Skin epidermis (tissue), 12 donors: ENCODE data around the gene CRLF2.
"Not testable (repeated sequence)": the region's sequence is repeated elsewhere in the genome, so short reads cannot be mapped to it uniquely, and the experiment has no call there.

ENCODE experiments used
- H3K27ac ChIP-seq, 21 experiments: fragments of 200-600 bp; sonication (generic) in 11 of 21; one replicate each; pipeline ENCODE4 v1.5.0; 2020; ENCODE audit warnings: mild to moderate bottlenecking in 3 of 21, inconsistent platforms in 2 of 21, moderate library complexity in 2 of 21
- H3K4me3 ChIP-seq, 7 experiments: fragments of 200-600 bp; sonication (generic) in 2 of 7; one replicate each; pipeline ENCODE4 v1.5.0; 2020; ENCODE audit warnings: inconsistent platforms in 2 of 7, mild to moderate bottlenecking in 2 of 7, moderate library complexity in 1 of 7

CRLF2 gene

GRCh38 chrX:1171915-1172314 is 40.5 kb downstream of the CRLF2 start:
- not testable (repeated sequence) for H3K4me3 ChIP-seq, H3K27ac ChIP-seq

DNA sequence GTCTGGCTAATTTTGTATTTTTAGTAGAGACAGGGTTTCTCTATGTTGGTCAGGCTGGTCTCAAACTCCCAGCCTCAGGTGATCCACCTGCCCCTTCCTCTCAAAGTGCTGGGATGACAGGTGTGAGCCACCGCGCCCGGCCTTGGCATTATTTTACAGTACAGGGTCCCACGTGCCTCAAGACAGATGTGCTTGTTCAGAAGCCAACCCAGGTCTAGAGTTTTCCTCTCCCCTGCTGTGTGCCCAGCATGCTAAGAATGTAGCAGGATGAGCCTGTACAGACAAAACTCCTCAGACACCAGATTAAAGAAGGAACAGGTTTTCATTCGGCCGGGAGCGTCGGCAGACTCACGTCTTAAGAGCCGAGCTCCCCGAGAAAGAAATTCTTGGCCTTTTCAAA is 42.2 kb downstream of the CRLF2 start:
- H3K4me3 ChIP-seq: no peak overlapping the region

DNA sequence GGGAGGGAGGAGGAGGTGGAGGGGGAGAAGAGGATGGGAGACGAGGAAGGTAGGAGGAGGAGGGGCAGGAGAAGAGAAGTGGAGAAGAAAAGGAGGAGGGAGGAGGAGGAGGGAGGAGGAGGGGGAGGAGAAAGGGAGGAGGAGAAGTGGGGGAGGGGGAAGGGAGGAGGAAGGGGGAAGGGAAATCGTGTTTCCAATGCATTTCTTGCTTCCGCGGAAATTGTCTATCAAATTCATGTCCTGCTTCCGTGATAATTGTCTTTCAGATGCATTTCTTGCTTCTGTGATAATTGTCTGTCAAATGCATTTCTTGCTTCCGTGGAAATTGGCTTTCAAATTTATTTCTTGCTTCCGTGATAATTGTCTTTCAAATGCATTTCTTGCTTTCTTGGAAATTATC is 43.3 kb downstream of the CRLF2 start:
- Histone ChIP-seq H3K27ac (no peak overlapping the region), H3K4me3 (no peak overlapping the region)

More for the DNA sequence above, 42.2 kb downstream of the CRLF2 start:
- H3K27ac ChIP-seq: no peak overlapping the region

GRCh38 chrX:1167918-1168481 is 44.4 kb downstream of the CRLF2 start:
- Histone ChIP-seq H3K4me3 (no peak overlapping the region), H3K27ac (no peak overlapping the region)

- no peak overlapping the region for H3K27ac ChIP-seq
- H3K4me3 ChIP-seq: no peak overlapping the region
Measured at GRCh38 chrX:1167466-1167865, 45.0 kb downstream of the CRLF2 start.

GRCh38 chrX:1165535-1166196 is 46.8 kb downstream of the CRLF2 start:
- Histone ChIP-seq H3K27ac (no peak overlapping the region), H3K4me3 (no peak overlapping the region)

DNA sequence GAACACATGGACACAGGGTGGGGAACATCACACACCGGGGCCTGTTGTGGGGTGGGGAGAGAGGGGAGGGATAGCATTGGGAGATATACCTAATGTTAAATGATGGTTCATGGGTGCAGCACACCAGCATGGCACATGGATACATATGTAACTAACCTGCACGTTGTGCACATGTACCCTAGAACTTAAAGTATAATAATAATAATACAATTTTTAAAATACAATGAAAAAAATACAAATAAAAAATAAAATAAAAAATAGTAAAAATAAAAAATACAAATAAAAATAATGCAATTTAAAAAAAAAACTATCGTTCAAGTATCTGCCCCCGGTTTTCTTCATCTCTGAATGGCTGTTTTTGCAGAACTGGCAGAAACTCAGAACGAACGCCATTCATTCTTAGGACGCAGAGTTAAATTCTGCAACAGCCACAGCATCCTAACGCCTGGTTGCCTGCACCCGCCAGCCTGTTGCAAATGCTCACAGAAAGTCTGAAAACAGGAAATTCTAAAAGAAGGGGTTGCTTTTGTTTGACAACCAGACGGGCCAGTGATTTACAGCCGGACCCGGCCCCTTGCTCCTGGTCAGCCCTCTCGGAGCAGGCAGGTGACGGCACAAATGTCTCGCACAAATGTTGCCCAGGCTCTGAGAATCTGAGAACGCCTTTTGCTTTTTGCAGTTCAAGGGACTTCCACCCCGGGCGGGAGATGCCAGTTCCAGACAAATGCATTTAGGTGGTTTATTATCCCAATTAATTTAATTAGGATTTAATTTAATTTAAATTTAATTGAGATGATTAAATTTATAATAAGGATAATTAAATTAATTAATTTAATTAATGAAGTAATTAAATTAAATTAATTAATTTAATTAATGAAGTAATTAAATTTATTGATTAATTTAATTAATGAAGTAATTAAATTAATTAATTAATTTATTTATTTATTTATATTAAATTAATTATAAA is 47.8 kb downstream of the CRLF2 start:
- Histone ChIP-seq H3K27ac (no peak overlapping the region), H3K4me3 (no peak overlapping the region)

GRCh38 chrX:1163231-1163630 is 49.2 kb downstream of the CRLF2 start:
- H3K4me3 ChIP-seq: no peak overlapping the region
- no peak overlapping the region for H3K27ac ChIP-seq

DNA sequence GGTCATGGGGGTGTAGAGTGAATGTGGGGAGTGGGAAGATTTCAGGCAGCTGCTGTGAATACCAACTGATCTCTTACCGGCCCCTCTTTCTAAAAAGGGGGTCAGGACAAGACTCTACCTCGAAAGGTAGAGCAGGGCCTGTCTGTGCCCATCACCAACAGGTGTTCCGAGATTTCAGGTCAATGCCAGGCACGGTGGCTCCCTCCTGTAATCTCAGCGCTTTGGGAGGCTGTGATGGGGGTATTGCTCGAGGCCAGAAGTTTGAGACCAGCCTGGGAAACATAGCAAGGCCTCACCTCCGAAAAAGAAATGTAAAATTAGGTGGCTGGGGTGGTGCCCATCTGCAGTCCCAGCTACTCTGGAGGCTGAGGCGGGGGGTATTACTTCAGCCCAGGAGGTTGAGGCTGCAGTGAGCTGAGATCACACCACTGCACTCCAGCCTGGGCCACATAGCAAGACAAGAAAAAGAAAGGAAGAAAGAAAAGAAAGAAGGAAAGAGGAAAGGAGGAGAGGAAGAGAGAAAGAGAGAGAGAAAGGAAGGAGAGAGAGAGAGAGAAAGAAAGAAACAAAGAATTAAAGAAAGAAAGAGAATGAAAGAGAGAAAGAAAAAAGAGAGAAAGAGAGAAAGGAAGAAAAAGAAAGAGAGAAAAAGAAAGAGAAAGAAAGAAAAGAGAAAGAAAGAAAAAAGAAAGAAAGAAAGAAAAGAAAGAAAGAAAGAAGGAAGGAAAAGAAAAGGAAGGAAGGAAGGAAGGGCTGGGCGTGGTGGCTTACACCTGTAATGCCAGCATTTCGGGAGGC is 50.1 kb downstream of the CRLF2 start:
- H3K27ac ChIP-seq: no peak overlapping the region
- no peak overlapping the region for H3K4me3 ChIP-seq

GRCh38 chrX:1159548-1159947 is 52.9 kb downstream of the CRLF2 start:
- Histone ChIP-seq H3K27ac (no peak overlapping the region), H3K4me3 (no peak overlapping the region)

DNA sequence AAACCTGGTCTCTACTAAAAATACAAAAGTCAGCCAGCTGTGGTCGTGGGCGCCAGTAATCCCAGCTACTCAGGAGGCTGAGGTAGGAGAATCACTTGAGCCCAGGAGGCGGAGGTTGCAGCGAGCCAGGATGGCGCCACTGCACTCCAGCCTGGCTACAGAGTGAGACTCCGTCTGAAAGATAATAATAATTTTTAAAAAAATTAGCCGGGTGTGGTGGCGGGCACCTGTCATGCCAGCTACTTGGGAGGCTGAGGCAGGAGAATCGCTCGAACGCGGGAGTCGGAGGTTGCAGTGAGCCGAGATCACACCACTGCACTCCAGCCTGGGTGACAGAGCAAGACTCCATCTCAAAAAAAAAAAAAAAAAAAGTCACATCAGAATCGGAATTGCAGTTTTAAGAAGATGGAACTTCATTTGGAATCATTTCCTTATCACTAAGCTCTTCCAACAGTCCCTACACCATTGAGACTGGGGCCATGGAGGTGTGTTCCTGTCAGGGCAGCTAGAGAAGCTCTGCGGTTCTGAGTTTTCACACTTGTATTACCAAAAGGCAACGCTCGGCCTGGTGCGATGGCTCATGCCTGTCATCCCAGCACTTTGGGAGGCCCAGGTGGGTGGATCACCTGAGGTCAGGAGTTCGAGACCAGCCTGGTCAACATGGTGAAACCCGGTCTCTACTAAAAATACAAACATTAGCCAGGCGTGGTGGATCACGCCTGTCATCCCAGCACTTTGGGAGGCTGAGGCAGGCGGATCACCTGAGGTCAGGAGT is 55.6 kb downstream of the CRLF2 start:
- H3K4me3 ChIP-seq, H3K27ac ChIP-seq: not testable (repeated sequence)

GRCh38 chrX:1153940-1154339 is 58.5 kb downstream of the CRLF2 start:
- Histone ChIP-seq H3K27ac (no peak overlapping the region), H3K4me3 (no peak overlapping the region)

GRCh38 chrX:1152090-1152489 is 60.4 kb downstream of the CRLF2 start:
- H3K27ac ChIP-seq: no peak overlapping the region
- no peak overlapping the region for H3K4me3 ChIP-seq

DNA sequence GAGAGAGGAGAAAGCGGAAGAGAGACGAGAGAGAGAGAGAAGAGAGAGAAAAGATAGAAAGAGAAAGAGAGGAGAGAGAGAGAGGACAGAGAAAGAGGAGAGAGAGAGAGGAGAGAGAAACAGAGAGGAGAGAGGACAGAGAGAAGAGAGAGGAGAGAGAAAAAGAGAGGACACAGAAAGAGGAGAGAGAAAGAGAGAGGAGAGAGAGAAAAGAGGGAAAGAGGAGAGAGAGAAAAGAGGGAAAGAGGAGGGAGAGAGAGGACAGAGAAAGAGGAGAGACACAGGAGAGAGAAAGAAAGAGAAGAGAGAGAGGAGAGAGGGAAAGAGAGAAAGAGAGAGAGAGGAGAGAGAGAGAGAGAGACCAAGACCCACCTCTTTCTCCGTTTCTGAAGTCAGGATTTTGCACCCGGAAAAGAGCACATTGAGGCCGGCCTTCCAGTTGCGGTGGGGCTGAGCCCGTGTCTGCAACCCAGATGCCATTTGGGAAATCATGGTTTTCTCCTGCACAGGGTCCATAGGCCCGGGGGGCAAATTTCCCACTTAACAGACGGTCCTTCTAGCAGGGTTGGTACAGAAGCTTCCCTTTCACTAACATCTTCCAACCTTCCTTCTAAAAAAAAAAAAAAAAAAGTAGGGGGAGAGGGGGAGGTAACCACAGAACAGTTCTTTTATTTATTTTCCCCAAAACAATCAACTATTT is 60.9 kb downstream of the CRLF2 start:
- Histone ChIP-seq H3K4me3 (no peak overlapping the region), H3K27ac (no peak overlapping the region)

DNA sequence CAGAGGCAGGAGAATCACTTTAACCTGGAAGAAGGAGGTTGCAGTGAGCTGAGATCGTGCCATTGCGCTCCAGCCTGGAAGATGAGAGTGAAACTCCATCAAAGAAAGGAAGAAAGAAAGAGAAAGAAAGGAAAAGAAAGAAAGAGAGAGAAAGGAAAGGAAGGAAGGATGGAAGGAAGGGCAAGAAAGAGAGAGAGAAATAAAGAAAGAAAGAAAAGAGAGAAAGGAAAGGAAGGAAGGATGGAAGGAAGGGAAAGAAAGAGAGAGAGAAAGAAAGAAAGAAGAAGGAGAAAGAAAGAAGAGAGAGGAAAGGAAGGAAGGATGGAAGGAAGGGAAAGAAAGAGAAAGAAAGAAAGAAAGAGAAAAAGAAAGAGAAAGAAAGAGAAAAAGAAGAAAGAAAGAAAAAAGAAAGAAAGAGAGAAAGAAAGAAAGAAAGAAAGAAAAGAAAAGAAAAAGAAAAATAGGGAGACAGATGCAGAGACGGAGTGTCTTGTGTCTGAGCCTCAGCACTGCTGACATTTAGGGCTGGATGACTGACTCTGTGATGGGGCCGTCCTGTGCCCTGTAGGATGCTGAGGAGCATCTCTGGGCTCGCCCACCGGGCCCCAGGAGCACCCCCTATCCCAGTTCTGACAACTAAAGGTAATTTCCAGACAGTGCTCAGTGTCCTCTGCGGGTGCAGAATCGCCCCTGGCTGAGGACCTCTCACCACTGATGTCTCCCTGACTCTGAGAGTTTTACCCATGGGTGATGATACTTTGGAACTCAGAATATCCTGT is 61.7 kb downstream of the CRLF2 start:
- Histone ChIP-seq H3K27ac (no peak overlapping the region), H3K4me3 (no peak overlapping the region)

DNA sequence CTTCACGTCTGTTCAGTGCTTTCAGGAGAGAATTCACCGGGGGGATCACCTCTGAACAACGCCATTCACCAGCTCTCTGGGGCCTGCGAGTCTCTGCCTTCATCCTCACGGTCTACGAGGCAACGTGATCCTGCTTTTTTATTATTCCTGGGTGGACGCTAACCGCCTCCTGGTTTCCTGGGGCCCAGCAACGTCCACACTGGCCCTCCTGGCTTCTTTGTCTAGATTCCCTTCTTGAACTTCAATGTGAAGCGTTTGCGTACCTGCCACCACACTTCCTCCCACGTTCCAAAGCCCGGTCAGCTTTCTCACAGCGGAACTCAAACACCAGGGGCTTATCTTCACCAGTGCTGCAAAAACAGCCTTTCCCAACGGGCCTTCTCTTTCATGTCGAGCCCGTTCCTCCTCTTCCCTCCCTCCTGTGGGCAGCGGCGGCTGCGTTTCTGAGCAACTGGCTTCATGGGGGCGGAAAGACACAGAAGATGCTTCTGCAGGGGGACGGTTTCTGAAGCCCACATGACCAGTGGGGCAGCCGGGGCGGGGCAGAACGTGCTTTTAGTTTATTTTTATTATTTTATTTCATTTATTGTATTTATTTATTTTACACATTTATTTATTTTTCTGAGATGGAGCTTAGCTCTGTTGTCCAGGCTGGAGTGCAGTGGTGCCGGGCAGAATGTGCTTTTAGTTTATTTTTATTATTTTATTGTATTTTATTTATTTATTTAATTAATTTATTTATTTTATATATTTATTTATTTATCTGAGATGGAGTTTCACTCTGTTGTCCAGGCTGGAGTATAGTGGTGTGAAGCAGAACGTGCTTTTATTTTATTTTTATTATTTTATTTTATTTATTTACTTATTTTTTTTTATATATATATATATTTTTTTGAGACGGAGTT is 64.6 kb downstream of the CRLF2 start:
- H3K4me3 ChIP-seq: no peak overlapping the region
- no peak overlapping the region for H3K27ac ChIP-seq

DNA sequence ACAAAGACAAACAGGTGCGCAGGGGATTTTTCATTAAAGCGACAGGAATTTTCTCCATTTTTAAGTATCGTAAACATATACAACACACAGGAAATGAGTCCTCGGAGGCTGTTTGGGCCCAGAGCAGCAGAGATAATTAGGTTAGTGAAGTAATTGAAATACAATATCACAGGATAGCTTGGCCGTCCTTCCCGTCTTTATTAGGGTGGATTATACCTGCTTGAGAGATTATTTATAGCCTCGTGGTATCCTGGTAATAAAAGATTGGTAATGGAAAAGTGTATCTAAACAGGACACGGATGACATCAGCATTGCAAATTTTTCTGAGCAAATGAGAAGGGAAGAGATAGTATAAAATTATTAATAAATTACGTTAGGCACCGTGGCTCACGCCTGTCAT is 68.2 kb downstream of the CRLF2 start:
- Histone ChIP-seq H3K27ac (no peak overlapping the region), H3K4me3 (no peak overlapping the region)
